Measurements from ENCODE around the gene ARL17A. TPM values are rescaled to one million over a fixed set of nuclear protein-coding genes. Genes with fewer than 3 reads are reported as not detected.
"Not testable (repeated sequence)": the region's sequence is repeated elsewhere in the genome, so short reads cannot be mapped to it uniquely, and the experiment has no call there.

ARL17A gene
- total and polyA plus RNA-seq, 2 of the 4 experiments (the other 2 are of a cell fraction): 1.4 to 7.9 TPM

DNA sequence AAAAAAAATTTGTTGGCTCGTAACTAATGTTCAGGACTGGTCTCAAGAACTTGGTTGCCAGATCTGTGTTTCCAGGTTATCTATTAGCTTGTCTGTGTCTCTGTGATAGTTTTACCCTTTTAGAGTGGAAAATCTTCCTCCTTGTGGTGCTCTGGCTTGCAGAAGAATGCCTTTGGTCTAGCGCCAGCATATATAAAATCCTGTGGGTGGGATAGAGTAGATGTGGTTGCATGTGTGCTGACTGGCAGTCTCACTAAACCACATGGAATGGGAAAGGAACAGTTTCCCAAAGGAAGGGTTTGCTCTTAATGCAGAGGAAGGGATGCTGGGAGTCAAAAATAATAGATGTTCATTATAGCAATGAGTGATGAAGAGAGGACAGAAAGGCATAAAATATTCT, 44.3 kb upstream of the ARL17A start:
- H4K5ac ChIP-seq (ENCODE audit: low read depth, low read length); H3K9me3 ChIP-seq (ENCODE audit: control insufficient read depth, insufficient read depth, low read length); H4K8ac ChIP-seq (ENCODE audit: low read depth in 2 of 2, low read length in 2 of 2); H2AFZ ChIP-seq (replicated peaks; ENCODE audit: low read length, poor library complexity); H2AK9ac ChIP-seq (replicated peaks; ENCODE audit: low read depth, low read length, poor library complexity); H3K23ac ChIP-seq (ENCODE audit: low read depth, low read length); ATAC-seq (ENCODE audit: low read depth); dilution Hi-C loops (cut with HindIII; ENCODE audit: low sequenced_read_pairs, unreplicated experiment); H2BK5ac ChIP-seq (ENCODE audit: low read depth, low read length, poor library complexity, severe bottlenecking); H3K18ac ChIP-seq (ENCODE audit: low read depth, low read length); H3K79me1 ChIP-seq (ENCODE audit: low read depth in 1 of 2, low read length in 2 of 2); H4K20me1 ChIP-seq (ENCODE audit: insufficient read depth, low read length); H3K36me3 ChIP-seq (ENCODE audit: control insufficient read depth, insufficient read depth, low read length); H2BK120ac ChIP-seq (ENCODE audit: low read depth, low read length); POLR2A ChIA-PET (ENCODE audit: unreplicated experiment); in situ Hi-C loops (cut with MboI; ENCODE audit: low sequenced_read_pairs); H4K91ac ChIP-seq (ENCODE audit: insufficient read depth, low read depth, low read length); H3K14ac ChIP-seq (replicated peaks; ENCODE audit: low read depth, low read length); H3K4me2 ChIP-seq (ENCODE audit: low read depth, low read length); H3K9ac ChIP-seq (ENCODE audit: low read depth, low read length); intact Hi-C loops (cut with micrococcal nuclease); DNase-seq; H3K4ac ChIP-seq (ENCODE audit: low read depth, low read length); H3K4me3 ChIP-seq (ENCODE audit: insufficient read depth, low read depth, low read length); H3K27me3 ChIP-seq (ENCODE audit: control insufficient read depth, insufficient read depth, low read length); H2BK20ac ChIP-seq (ENCODE audit: low read depth, low read length); CTCF ChIA-PET; H3K27ac ChIP-seq (ENCODE audit: insufficient read depth, low read length); H2AK5ac ChIP-seq (ENCODE audit: low read depth, low read length); H2BK15ac ChIP-seq (ENCODE audit: low read depth, low read length); H3K56ac ChIP-seq (ENCODE audit: extremely low read depth, insufficient read depth, low read length); H3K9me1 ChIP-seq (ENCODE audit: insufficient read depth, low read length); BruUV-seq (replicated peaks); H3K4me1 ChIP-seq (ENCODE audit: control insufficient read depth, insufficient read depth, low read length): not testable (repeated sequence)
- no CpG with 5 or more reads among the region's 2 CpGs for WGBS, 2 experiments (ENCODE audit: extremely low coverage in 2 of 2, insufficient read length in 1 of 2)

DNA sequence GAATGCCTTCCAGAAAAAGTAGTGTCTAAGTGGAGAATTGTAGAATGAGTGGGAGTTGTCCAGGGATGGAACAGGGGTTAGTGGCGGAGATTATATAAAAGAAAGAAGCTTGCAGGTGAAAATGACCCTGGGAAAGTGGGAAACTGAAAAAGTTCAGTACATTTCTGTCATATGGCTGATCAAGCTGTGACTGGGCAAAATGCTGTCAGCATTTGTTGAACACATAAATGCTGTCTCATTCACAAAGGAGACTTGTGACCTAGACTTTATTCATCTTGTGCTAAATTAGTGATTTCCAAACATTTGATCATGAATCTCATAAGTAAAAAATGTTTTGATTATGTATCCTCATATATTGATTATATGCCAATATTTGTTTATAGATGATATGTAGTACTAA, 39.5 kb upstream of the ARL17A start:
- POLR2A ChIA-PET (ENCODE audit: unreplicated experiment); H2BK120ac ChIP-seq (ENCODE audit: low read depth, low read length); H4K8ac ChIP-seq (ENCODE audit: low read depth in 2 of 2, low read length in 2 of 2); H3K4me2 ChIP-seq (ENCODE audit: low read depth, low read length); H4K20me1 ChIP-seq (ENCODE audit: insufficient read depth, low read length); H3K9me1 ChIP-seq (ENCODE audit: insufficient read depth, low read length); H3K79me1 ChIP-seq (ENCODE audit: low read depth in 1 of 2, low read length in 2 of 2); in situ Hi-C loops (cut with MboI; ENCODE audit: low sequenced_read_pairs); H3K23ac ChIP-seq (ENCODE audit: low read depth, low read length); H3K36me3 ChIP-seq (ENCODE audit: control insufficient read depth, insufficient read depth, low read length); H2BK5ac ChIP-seq (ENCODE audit: low read depth, low read length, poor library complexity, severe bottlenecking); H3K27me3 ChIP-seq (ENCODE audit: control insufficient read depth, insufficient read depth, low read length); BruUV-seq (replicated peaks); H2AK5ac ChIP-seq (ENCODE audit: low read depth, low read length); H3K4ac ChIP-seq (ENCODE audit: low read depth, low read length); H2BK20ac ChIP-seq (ENCODE audit: low read depth, low read length); intact Hi-C loops (cut with micrococcal nuclease); H2AFZ ChIP-seq (replicated peaks; ENCODE audit: low read length, poor library complexity); H3K27ac ChIP-seq (ENCODE audit: insufficient read depth, low read length); H3K18ac ChIP-seq (ENCODE audit: low read depth, low read length); H2AK9ac ChIP-seq (replicated peaks; ENCODE audit: low read depth, low read length, poor library complexity); dilution Hi-C loops (cut with HindIII; ENCODE audit: low sequenced_read_pairs, unreplicated experiment); H3K56ac ChIP-seq (ENCODE audit: extremely low read depth, insufficient read depth, low read length); H2BK15ac ChIP-seq (ENCODE audit: low read depth, low read length); H3K4me3 ChIP-seq (ENCODE audit: insufficient read depth, low read depth, low read length); H3K9ac ChIP-seq (ENCODE audit: low read depth, low read length); H3K9me3 ChIP-seq (ENCODE audit: control insufficient read depth, insufficient read depth, low read length); DNase-seq; H3K14ac ChIP-seq (replicated peaks; ENCODE audit: low read depth, low read length); H3K4me1 ChIP-seq (ENCODE audit: control insufficient read depth, insufficient read depth, low read length); CTCF ChIA-PET; H4K91ac ChIP-seq (ENCODE audit: insufficient read depth, low read depth, low read length); H4K5ac ChIP-seq (ENCODE audit: low read depth, low read length); ATAC-seq (ENCODE audit: low read depth): not testable (repeated sequence)
- no CpG with 5 or more reads among the region's 1 CpG for whole genome bisulfite sequencing, 2 experiments (ENCODE audit: extremely low coverage in 2 of 2, insufficient read length in 1 of 2)

Measured in IMR-90 (cell line).